SK-N-MC (cell line): Measurements from ENCODE around the gene BLOC1S6.

Experiments
- FOXP2 ChIP-seq: optimal IDR thresholded peaks from 2 replicates; pipeline ENCODE3; 2011; ENCODE audit warnings: mild to moderate bottlenecking, moderate library complexity; ENCODE audit not compliant: insufficient read depth; ENCODE audit errors: extremely low read length, control extremely low read depth
- POLR2AphosphoS5 ChIP-seq: IDR thresholded peaks from 2 replicates; pipeline ENCODE4 v1.6.1; 2012; ENCODE audit warnings: mild to moderate bottlenecking, low read depth, low read length, borderline replicate concordance

DNA sequence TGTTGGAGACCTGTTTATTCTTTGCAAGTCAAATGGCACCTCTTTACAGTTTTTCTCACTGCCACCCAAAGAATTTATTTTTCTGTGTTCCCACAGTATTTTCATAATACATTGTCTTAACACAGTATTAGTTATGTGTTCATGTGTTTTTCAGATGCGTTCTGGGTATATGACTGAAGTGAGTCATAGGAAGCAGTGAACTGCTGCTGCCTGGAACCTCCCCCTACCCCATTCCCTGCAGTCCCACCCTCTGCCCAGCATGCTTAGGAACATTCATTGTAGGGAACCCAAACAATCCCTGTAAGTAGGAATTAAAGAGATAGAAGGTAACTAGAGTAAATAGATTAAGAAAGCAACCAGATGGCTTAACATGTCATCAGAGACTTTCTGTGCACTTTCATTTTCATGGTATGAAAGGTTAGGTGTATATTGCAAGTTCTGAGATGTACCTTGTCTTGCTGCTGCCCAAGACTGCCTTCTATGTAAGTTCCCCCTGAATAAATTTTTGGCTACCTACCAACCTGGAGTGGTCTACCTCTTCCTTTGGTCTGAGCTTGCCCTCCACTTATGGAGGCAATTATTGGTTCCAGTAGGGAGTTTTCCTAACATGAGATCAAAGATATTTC lies 25.7 kb downstream of the BLOC1S6 start:
- TF ChIP-seq FOXP2 (no peak), POLR2AphosphoS5 (no peak)
